ENCODE measurements around the gene PTGER3. TPM values are rescaled to one million over a fixed set of nuclear protein-coding genes. Genes with fewer than 3 reads are reported as not detected.

PTGER3 gene
- 10 to 100 TPM; 23.1 to 60.8 (median 48.8) TPM for total RNA-seq

DNA sequence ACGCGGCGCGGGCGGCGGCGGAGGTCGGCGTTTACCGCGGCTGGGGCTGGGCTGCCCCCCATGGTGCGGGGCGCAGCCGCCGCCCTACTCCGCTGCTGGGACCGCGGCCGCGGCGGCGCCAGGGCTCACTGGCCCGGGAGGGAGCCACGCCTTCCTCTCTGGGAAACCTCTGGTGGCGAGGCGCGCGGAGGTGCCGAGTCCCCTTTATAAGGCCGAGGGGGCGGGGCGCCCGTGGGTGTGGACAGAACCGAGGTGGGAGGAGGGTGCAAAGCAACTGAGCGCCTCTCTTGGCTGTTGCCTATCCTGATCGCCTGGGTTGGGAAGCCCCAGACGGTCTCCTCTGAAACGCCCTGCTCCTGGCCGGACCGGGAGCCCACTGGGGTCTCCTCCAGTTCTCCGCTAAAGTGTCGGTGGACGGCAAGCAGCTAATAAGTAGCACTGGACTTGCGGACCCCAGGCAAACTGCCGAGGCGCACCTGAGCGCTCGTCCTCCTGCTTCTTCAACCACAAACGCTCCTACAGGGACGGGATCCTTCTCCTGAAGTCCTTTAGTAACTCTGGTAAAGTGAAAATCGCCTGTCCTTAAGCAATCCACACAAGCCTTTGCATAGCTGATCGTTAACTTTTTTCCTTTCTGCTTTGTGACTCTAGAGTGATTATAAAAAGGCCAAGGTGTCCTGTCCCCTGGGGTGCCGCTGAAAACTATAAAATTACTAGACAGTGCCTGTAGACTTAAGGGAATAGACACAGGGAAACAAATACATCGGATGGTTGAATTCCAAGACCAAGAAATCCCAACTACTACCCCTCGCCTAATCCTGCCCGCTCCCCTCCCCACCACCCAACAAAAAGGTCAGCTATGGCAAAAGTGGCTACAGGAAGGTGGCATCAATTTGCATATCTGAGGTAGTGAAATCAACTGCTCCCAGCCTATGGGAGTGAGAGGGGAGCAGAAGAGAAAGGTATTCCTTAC is at the start of gene PTGER3:
TSS of gene PTGER3 (minus strand) at position 182 of the 973 bp plus-strand sequence. CDS start 239 bp downstream, outside the sequence.
- Histone ChIP-seq H3K27me3 (peaks cover 17% of the 10 kb centered on the region), H3K27ac (peak within 1 kb of the TSS; percentile 51), H3K9me3 (no peaks in the 10 kb centered on the region), H3K4me3 (peak within 1 kb of the TSS; percentile 74), H3K4me1 (peaks cover 33% of the 10 kb centered on the region), H3K36me3 (no peaks in the 10 kb centered on the region)
- DNase-seq (ENCODE audit: low spot score in 2 of 2) = peak; percentile 84 to 90
- TF ChIP-seq, protein P1, sequence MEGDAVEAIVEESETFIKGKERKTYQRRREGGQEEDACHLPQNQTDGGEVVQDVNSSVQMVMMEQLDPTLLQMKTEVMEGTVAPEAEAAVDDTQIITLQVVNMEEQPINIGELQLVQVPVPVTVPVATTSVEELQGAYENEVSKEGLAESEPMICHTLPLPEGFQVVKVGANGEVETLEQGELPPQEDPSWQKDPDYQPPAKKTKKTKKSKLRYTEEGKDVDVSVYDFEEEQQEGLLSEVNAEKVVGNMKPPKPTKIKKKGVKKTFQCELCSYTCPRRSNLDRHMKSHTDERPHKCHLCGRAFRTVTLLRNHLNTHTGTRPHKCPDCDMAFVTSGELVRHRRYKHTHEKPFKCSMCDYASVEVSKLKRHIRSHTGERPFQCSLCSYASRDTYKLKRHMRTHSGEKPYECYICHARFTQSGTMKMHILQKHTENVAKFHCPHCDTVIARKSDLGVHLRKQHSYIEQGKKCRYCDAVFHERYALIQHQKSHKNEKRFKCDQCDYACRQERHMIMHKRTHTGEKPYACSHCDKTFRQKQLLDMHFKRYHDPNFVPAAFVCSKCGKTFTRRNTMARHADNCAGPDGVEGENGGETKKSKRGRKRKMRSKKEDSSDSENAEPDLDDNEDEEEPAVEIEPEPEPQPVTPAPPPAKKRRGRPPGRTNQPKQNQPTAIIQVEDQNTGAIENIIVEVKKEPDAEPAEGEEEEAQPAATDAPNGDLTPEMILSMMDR (IDR thresholded peaks at IDR 0.05) = no peak
- TF ChIP-seq EP300 (IDR thresholded peaks at IDR 0.05) = no peak
- no peak for TF ChIP-seq POLR2A (IDR thresholded peaks at IDR 0.05)
- WGBS = 26% methylated on average over 11 of the region's 56 CpGs

GRCh38 chr1:71094913-71095312 is 47.3 kb upstream of the PTGER3 start:
- 96% methylated on average over 2 of the region's 2 CpGs for WGBS
- no peak overlapping the region for H3K27ac ChIP-seq
- no peak for TF ChIP-seq EP300 (IDR thresholded peaks at IDR 0.05)
- TF ChIP-seq, protein P1 (IDR thresholded peaks at IDR 0.05) = no peak
- no peak for TF ChIP-seq POLR2A (IDR thresholded peaks at IDR 0.05)
- TF ChIP-seq POLR2AphosphoS5 (IDR thresholded peaks at IDR 0.05) = no peak
- H3K36me3 ChIP-seq = no peaks in the 10 kb centered on the region
- DNase-seq (ENCODE audit: low spot score in 2 of 2) = no peak
- no peaks in the 10 kb centered on the region for H3K4me1 ChIP-seq
- H3K4me3 ChIP-seq = no peak overlapping the region
- H3K27me3 ChIP-seq = no peaks in the 10 kb centered on the region
- H3K9me3 ChIP-seq = no peaks in the 10 kb centered on the region

DNA sequence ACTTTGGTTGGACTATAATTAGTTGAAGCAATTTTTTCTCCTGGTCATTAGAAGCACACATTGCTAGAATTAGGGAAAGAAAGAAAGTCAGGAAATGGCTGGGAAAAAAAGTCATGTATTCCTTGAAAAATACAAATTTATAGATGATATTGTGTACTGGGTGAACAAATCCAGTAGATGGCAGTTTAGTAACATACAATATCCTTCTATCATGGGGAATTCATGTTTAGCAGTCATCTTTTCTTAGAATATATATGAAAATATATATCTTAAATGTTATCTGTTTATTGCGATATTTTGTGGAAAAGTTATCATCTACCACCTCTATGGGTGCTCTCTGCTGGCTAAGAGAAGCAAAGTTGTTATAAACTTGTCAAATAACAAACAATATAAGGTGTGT is 46.3 kb upstream of the PTGER3 start:
- WGBS = 59% methylated on average over 1 of the region's 1 CpG
- TF ChIP-seq, protein P1 (IDR thresholded peaks at IDR 0.05) = no peak
- TF ChIP-seq POLR2A (IDR thresholded peaks at IDR 0.05) (no peak), EP300 (IDR thresholded peaks at IDR 0.05) (no peak), POLR2AphosphoS5 (IDR thresholded peaks at IDR 0.05) (no peak)

DNA sequence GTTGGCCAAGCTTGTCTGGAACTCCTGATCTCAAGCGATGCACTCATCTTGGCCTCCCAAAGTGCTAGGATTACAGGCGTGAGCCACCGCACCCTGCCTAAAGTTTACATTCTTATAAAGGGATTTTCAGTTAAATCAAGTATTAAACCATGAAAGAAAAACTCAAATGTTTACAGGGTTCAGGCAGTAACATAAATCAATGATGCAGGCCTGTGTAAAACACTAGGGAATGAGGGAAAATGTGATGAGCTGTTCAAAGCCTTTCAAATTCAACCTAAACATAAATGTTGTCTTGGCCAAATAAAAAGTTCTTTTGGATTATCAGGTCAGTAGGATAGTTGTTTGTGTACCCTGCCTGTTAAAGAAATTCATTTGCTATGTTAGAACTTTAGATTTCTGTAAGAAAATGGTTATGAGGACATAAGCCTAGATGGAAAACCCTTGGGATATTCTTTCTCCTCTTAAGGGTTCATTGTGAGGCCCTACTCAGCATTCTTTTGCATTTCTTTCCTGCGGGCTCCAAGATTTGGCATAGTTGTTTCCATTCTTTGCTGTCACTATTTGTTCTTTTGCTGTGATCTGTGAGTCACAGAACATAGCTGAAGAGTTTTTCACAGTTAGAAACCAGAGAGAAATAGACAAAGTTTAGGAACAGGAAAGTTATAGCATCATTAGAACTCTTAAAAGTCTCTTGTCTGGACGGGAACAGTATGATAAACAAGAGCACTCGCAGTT is 42.1 kb upstream of the PTGER3 start:
- DNase-seq (ENCODE audit: low spot score in 2 of 2) = no peak
- Histone ChIP-seq H3K36me3 (no peaks in the 10 kb centered on the region), H3K4me3 (no peak overlapping the region), H3K27ac (peak overlapping the region; percentile 57), H3K4me1 (no peaks in the 10 kb centered on the region), H3K9me3 (no peaks in the 10 kb centered on the region), H3K27me3 (peaks cover 3% of the 10 kb centered on the region)
- WGBS = 63% methylated on average over 6 of the region's 6 CpGs
- TF ChIP-seq EP300 (IDR thresholded peaks at IDR 0.05) (no peak), POLR2A (IDR thresholded peaks at IDR 0.05) (no peak), POLR2AphosphoS5 (IDR thresholded peaks at IDR 0.05) (no peak)
- TF ChIP-seq, protein P1 (IDR thresholded peaks at IDR 0.05) = no peak

More for the DNA sequence above, 46.3 kb upstream of the PTGER3 start:
- no peak for DNase-seq (ENCODE audit: low spot score in 2 of 2)
- H3K27ac ChIP-seq = no peak overlapping the region
- no peaks in the 10 kb centered on the region for H3K4me1 ChIP-seq
- H3K4me3 ChIP-seq = no peak overlapping the region
- H3K27me3 ChIP-seq = no peaks in the 10 kb centered on the region
- H3K9me3 ChIP-seq = no peaks in the 10 kb centered on the region
- H3K36me3 ChIP-seq = no peaks in the 10 kb centered on the region
